Gastrocnemius medialis (tissue), 4 donors: ENCODE data around the gene APOBEC3C. TPM values are rescaled to one million over a fixed set of nuclear protein-coding genes. Genes with fewer than 3 reads are reported as not detected.
"Not testable (repeated sequence)": the region's sequence is repeated elsewhere in the genome, so short reads cannot be mapped to it uniquely, and the experiment has no call there.

ENCODE experiments used
- ATAC-seq, 2 donors: fragments of 150-250 bp; one replicate each; pipeline ENCODE4 v1.9.1; 2016
- DNase-seq, 2 donors: peaks; one replicate each; pipeline ENCODE4 v3.0.0-alpha.2; 2019
- H3K27ac ChIP-seq, 4 donors: fragments of 200-600 bp; sonication (generic); 1 replicate in 1 of 4; 2 replicates in 3 of 4; pipeline ENCODE4 v1.5.1; 2016 to 2018; ENCODE audit warnings: mild to moderate bottlenecking in 2 of 4, moderate library complexity in 1 of 4
- H3K27me3 ChIP-seq, 3 donors: fragments of 200-600 bp; sonication (generic) in 2 of 3; 1 replicate in 1 of 3; 2 replicates in 2 of 3; pipeline versions ENCODE4 v1.5.1 to v1.6.0; 2016 to 2019; ENCODE audit warnings: mild to moderate bottlenecking in 1 of 3, moderate library complexity in 1 of 3
- H3K36me3 ChIP-seq, 2 donors: fragments of 200-600 bp; sonication (generic) in 1 of 2; one replicate each; pipeline ENCODE4 v1.5.1; 2017 to 2018
- H3K4me1 ChIP-seq, 2 donors: fragments of 200-600 bp; sonication (generic) in 1 of 2; one replicate each; pipeline ENCODE4 v1.5.1; 2016 to 2017; ENCODE audit warnings: mild to moderate bottlenecking in 2 of 2
- H3K4me3 ChIP-seq, 4 donors: fragments of 200-600 bp; sonication (generic) in 3 of 4; 1 replicate in 1 of 4; 2 replicates in 3 of 4; pipeline ENCODE4 v1.5.1; 2016 to 2019; ENCODE audit warnings: mild to moderate bottlenecking in 2 of 4
- H3K9me3 ChIP-seq, 3 donors: fragments of 200-600 bp; sonication (generic) in 2 of 3; 1 replicate in 1 of 3; 2 replicates in 2 of 3; pipeline ENCODE4 v1.5.1; 2016 to 2019
- POLR2A ChIP-seq, 2 donors: fragments of 450-650 bp; IDR thresholded peaks; one replicate each; pipeline ENCODE4 v1.6.1; 2017; ENCODE audit warnings: antibody characterized with exemption in 2 of 2, mild to moderate bottlenecking in 2 of 2, moderate library complexity in 2 of 2
- in situ Hi-C, 4 donors: fragments of 200-750 bp; cut with MboI; loops; one replicate each; pipeline versions ENCODE4 v1.15.0 to v1.8.0; 2017; ENCODE audit warnings: low sequenced_read_pairs in 4 of 4
- intact Hi-C: fragments of 100-400 bp; cut with DNase I; formaldehyde crosslinking; loops from one replicate; pipeline ENCODE4 v1.15.1; 2023; ENCODE audit warnings: low total_unique reads
- total RNA-seq, 4 donors: library from RNA; depleted of rRNA; stranded (reverse); fragments of >200 nt; gene quantifications; one replicate each; pipeline versions ENCODE4 v1.1.0 to v1.2.3, GENCODE V29; 2016
- TF ChIP-seq, protein P1 (sequence below), 5 experiments: fragments of 450-650 bp in 3 of 5; fragments of 200-600 bp in 2 of 5; sonication (generic) in 2 of 5; IDR thresholded peaks in 4 of 5; conservative IDR thresholded peaks in 1 of 5; 1 replicate in 4 of 5; 2 replicates in 1 of 5; pipeline ENCODE4 v1.5.1; 2016 to 2019; ENCODE audit warnings: antibody characterized with exemption in 5 of 5, mild to moderate bottlenecking in 3 of 5, moderate library complexity in 3 of 5

Gene APOBEC3C
- total RNA-seq, 4 donors from 2014 or later = 0.58 to 1.5 (median 1.0) TPM

DNA sequence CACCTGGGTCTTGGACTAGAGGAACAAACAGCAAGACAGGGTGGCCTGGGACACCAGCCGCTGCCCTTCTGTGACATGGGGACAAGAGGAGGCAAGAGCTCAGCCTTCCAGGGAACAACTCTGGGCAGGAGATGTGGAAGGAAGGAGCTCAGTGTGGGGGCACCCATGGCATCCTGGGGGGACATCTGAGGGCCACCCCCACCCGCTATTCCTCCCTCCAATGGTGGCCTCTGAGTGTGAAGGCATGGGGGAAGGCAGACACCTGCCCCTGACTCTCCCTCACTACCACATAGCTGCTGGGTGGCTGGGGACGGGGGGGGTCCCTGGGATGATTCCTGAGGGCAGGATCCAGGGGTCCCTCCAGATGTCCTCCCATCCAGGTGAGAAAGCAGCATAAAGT, 27.4 kb upstream of the APOBEC3C start:
- intact Hi-C loops = no loop called here
- no peak for TF ChIP-seq POLR2A (IDR thresholded peaks at IDR 0.05)
- TF ChIP-seq, protein P1, sequence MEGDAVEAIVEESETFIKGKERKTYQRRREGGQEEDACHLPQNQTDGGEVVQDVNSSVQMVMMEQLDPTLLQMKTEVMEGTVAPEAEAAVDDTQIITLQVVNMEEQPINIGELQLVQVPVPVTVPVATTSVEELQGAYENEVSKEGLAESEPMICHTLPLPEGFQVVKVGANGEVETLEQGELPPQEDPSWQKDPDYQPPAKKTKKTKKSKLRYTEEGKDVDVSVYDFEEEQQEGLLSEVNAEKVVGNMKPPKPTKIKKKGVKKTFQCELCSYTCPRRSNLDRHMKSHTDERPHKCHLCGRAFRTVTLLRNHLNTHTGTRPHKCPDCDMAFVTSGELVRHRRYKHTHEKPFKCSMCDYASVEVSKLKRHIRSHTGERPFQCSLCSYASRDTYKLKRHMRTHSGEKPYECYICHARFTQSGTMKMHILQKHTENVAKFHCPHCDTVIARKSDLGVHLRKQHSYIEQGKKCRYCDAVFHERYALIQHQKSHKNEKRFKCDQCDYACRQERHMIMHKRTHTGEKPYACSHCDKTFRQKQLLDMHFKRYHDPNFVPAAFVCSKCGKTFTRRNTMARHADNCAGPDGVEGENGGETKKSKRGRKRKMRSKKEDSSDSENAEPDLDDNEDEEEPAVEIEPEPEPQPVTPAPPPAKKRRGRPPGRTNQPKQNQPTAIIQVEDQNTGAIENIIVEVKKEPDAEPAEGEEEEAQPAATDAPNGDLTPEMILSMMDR (IDR thresholded peaks at IDR 0.05 in 4 of 5, conservative IDR thresholded peaks at IDR 0.05 in 1 of 5) = no peak
- Histone ChIP-seq H3K36me3 (no peaks in the 10 kb centered on the region), H3K27me3 (no peaks in the 10 kb centered on the region), H3K4me1 (peaks cover 5 to 10% of the 10 kb centered on the region in 2 donors), H3K27ac (no peak overlapping the region), H3K9me3 (no peaks in the 10 kb centered on the region), H3K4me3 (no peak overlapping the region)
- ATAC-seq = no peak
- in situ Hi-C loops = no loop called here
- DNase-seq = no peak

DNA sequence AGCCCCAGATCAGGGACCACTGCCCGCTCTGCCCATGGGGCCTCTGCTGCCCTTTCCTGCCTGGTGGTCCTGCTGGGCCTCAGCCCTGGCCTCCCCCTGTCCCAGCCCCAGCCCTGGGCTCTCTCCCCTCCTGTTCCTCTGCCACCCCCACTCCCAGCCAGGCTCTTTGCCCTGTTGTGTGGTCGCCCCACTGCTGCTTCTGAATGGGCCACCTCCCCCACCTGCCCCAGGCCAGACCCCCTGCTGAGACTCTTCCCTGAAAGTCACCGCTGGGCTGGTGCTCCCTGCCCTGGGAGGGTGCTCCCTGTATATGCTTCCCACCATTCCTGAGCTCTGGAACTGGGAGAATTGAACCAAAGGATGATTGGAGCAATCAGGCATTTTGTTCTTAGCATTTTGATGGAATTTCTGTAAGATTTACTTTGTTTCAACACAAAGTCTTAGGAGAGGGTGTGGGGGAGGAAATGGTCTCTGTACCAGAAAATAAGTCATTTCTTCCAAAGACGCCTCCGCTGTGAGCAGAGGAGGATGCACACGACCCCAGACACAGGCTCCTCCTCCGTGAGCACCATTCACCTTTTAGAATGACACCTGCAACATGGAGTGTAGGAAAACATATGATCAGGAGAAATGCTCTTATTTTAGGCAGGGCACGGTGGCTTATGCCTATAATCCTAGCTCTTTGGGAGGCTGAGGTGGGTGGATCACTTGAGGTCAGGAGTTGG, 26.7 kb upstream of the APOBEC3C start:
- Histone ChIP-seq H3K27ac (no peak overlapping the region), H3K4me1 (peaks cover 3 to 4% of the 10 kb centered on the region in 2 donors), H3K27me3 (no peaks in the 10 kb centered on the region), H3K36me3 (no peaks in the 10 kb centered on the region), H3K9me3 (no peaks in the 10 kb centered on the region), H3K4me3 (no peak overlapping the region)
- no peak for DNase-seq
- no peak for ATAC-seq
- TF ChIP-seq POLR2A (IDR thresholded peaks at IDR 0.05) = no peak
- TF ChIP-seq, protein P1 (IDR thresholded peaks at IDR 0.05 in 4 of 5, conservative IDR thresholded peaks at IDR 0.05 in 1 of 5) = no peak
- in situ Hi-C loops = no loop called here
- intact Hi-C loops = no loop called here

DNA sequence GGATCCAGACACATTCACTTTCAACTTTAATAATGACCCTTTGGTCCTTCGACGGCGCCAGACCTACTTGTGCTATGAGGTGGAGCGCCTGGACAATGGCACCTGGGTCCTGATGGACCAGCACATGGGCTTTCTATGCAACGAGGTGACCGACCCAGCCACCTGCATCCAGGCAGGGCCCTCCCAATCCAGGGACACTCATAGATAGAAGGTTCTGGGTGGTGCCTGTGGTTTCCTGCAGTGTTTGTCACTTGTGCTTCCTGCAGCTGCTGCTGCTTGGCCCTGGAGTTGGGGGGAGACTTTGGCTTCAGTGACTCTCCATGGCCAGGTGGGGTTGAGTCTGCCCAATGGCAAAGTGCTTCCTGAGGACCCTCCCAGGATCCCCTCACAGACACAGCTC, 24.6 kb upstream of the APOBEC3C start:
- ATAC-seq (no peak), DNase-seq (no peak)
- Histone ChIP-seq H3K9me3 (no peaks in the 10 kb centered on the region), H3K27ac (no peak overlapping the region), H3K27me3 (peaks cover 0 to 5% (median 0%) of the 10 kb centered on the region in 3 donors), H3K4me1 (no peaks in the 10 kb centered on the region), H3K36me3 (no peaks in the 10 kb centered on the region), H3K4me3 (no peak overlapping the region)
- in situ Hi-C loops = no loop called here
- no peak for TF ChIP-seq POLR2A (IDR thresholded peaks at IDR 0.05)
- TF ChIP-seq, protein P1 (IDR thresholded peaks at IDR 0.05 in 4 of 5, conservative IDR thresholded peaks at IDR 0.05 in 1 of 5) = no peak
- intact Hi-C loops = no loop called here

DNA sequence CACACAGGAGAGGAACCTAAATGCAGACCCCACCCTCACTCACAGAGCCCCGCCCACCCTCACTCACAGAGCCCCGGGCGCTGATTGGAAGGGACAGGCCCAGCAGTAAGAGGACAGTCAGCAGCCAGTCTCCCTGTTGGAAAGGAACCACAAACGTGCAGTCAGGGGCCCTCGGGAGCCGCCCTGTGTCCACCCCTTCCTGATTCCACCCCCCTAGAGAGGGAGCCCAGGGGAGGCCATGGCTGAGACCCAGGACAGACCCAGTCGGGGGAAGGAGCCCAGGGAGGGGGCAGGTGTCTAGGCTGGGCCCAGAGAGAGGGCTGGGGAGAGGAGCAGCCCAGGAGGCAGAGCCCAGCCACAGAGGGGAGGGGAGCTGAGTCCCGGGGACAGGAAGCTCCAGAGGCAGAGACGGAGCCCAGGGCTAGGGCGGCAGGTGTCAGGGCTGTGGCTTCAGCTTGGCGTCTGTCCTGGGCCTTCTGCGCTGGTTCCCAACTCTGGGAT, 21.1 kb upstream of the APOBEC3C start:
- intact Hi-C loops, H3K27ac ChIP-seq, DNase-seq, H3K36me3 ChIP-seq, H3K4me1 ChIP-seq, ATAC-seq, in situ Hi-C loops, H3K9me3 ChIP-seq, H3K4me3 ChIP-seq: not testable (repeated sequence)
- peaks cover 8 to 30% (median 9%) of the 10 kb centered on the region in 3 donors for H3K27me3 ChIP-seq

DNA sequence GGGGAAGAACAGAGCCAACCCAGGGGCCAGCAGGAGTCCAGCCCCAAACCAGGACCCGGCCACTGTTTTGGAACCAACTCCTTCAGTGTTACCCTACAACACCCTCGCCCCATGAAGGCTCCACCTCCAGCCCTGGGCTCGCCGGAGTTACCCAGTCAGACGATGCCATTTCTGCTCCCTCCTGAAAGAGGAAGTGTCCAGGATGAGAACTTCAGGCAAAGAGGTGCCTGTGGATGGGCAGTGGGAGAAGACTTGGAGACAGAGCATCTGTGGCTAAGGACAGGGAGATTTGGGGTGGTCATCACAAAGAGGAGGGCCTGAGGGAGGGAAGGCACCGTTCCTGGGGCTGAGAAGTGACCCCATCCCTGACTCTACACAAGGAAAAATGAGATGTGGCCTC, 18.0 kb upstream of the APOBEC3C start:
- no peak overlapping the region for H3K4me3 ChIP-seq
- no peak overlapping the region for H3K27ac ChIP-seq
- no peaks in the 10 kb centered on the region for H3K36me3 ChIP-seq
- no peaks in the 10 kb centered on the region for H3K4me1 ChIP-seq
- no peaks in the 10 kb centered on the region for H3K9me3 ChIP-seq
- intact Hi-C loops (no loop called here), in situ Hi-C loops (loop anchor here in 1 of 4 donors (5.0 kb wide), 1 partner anchor 39 kb away; the partner anchor contains the start of gene APOBEC3A)
- no peak for ATAC-seq
- TF ChIP-seq, protein P1 (IDR thresholded peaks at IDR 0.05 in 4 of 5, conservative IDR thresholded peaks at IDR 0.05 in 1 of 5) = no peak
- TF ChIP-seq POLR2A (IDR thresholded peaks at IDR 0.05) = no peak
- peaks cover 9 to 30% (median 13%) of the 10 kb centered on the region in 3 donors for H3K27me3 ChIP-seq
- DNase-seq = no peak
